ENCODE measurements around the gene CFDP1.

CFDP1 gene

DNA sequence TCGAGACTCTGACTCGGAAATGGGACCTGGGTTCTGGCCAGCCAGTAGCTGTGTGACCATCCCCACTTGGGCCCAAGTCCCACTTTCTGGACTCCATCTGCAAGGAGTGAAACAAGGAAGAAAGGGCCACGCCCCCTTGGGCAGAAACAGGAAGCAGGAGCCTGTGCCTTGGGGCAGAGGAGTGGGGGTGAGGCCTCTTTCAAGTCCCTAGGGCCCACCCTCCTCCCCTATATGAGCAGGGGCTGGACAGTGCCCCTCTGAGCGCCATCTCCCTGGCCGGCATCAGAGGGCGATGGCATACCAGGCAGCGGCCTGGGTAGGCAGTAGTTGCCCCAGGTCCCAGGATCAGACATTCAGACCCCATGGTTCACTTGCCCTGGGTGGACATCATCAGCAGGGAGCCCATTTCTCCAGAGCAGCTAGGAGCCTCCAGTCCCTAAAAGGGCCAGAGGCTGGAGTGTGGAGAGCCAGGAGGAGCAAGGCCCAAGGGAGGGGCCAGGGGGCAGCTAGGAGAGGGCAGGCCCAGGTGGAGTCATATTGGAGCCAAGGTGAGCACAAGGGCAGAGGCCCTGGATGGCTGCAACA lies 189.0 kb downstream of the CFDP1 start:
- no peaks in the 10 kb centered on the region for H3K36me3 ChIP-seq
- peak overlapping the region; percentile 78 for H3K4me2 ChIP-seq
- peaks cover 31% of the 10 kb centered on the region for H4K20me1 ChIP-seq
- no peaks in the 10 kb centered on the region for H3K9me3 ChIP-seq
- TF ChIP-seq Cebpa-rat (IDR thresholded peaks at IDR 0.05), result no peak
- H3K4me1 ChIP-seq, result peaks cover 34% of the 10 kb centered on the region
- 0 out of 2 replicates have a peak overlapping the region, but pooled peaks have one; percentile 27 for H3K27ac ChIP-seq
- peaks cover 26% of the 10 kb centered on the region for H3K27me3 ChIP-seq
- no peak overlapping the region for H3K4me3 ChIP-seq
- no peak overlapping the region for H3K9ac ChIP-seq
